GM23338 (cell line): ENCODE results near the gene RASGRP3.

Experiments
- CREB1 ChIP-seq: fragments of 250-450 bp; sonication (Bioruptor Pico); IDR thresholded peaks from 2 replicates; pipeline ENCODE4 v1.5.0; 2020; ENCODE audit warnings: low read depth, mild to moderate bottlenecking, moderate library complexity
- EZH2 ChIP-seq: fragments of 200-600 bp; sonication (generic); IDR thresholded peaks from one replicate; pipeline ENCODE4 v1.8.0; 2017; ENCODE audit warnings: antibody characterized with exemption, mild to moderate bottlenecking, low read depth; ENCODE audit not compliant: unreplicated experiment
- EZH2phosphoT487 ChIP-seq: fragments of 200-600 bp; sonication (generic); IDR thresholded peaks from one replicate; pipeline ENCODE4 v1.8.1; 2018; ENCODE audit warnings: antibody characterized with exemption; ENCODE audit not compliant: unreplicated experiment
- JUNB ChIP-seq: IDR thresholded peaks from one replicate; pipeline ENCODE4 v1.6.1; 2016; ENCODE audit warnings: antibody characterized with exemption; ENCODE audit not compliant: unreplicated experiment
- NANOG ChIP-seq: IDR thresholded peaks from 2 replicates; pipeline ENCODE4 v1.6.1; 2016; ENCODE audit warnings: antibody characterized with exemption, borderline replicate concordance
- POLR2AphosphoS5 ChIP-seq: IDR thresholded peaks from 2 replicates; pipeline ENCODE4 v1.6.1; 2016; ENCODE audit warnings: antibody characterized with exemption, low read depth
- STAT1 ChIP-seq: IDR thresholded peaks from one replicate; pipeline ENCODE4 v1.6.1; 2016; ENCODE audit warnings: antibody characterized with exemption; ENCODE audit not compliant: unreplicated experiment
- ZNF114 ChIP-seq: fragments of 250-450 bp; sonication (Bioruptor Pico); IDR thresholded peaks from 2 replicates; pipeline ENCODE4 v1.5.0; 2020; ENCODE audit warnings: mild to moderate bottlenecking, moderate library complexity
- TF ChIP-seq, protein P1 (sequence below), 2 experiments: fragments of 200-600 bp in 1 of 2; sonication (generic) in 1 of 2; conservative IDR thresholded peaks; 2 replicates each; pipeline versions ENCODE4 v1.5.1 to v1.6.1; 2016 to 2017; ENCODE audit warnings: antibody characterized with exemption in 2 of 2, low read depth in 2 of 2, mild to moderate bottlenecking in 2 of 2, moderate library complexity in 1 of 2
- TF ChIP-seq, protein P2 (sequence below): IDR thresholded peaks from 2 replicates; pipeline ENCODE4 v1.6.1; 2016; ENCODE audit warnings: antibody characterized with exemption
- TF ChIP-seq, protein P3 (sequence below): IDR thresholded peaks from one replicate; pipeline ENCODE4 v1.6.1; 2018; ENCODE audit warnings: antibody characterized with exemption; ENCODE audit not compliant: unreplicated experiment
- TF ChIP-seq, protein P4 (sequence below): fragments of 250-450 bp; sonication (Bioruptor Pico); IDR thresholded peaks from 2 replicates; pipeline ENCODE4 v1.5.0; 2020; ENCODE audit warnings: mild to moderate bottlenecking, moderate library complexity

DNA sequence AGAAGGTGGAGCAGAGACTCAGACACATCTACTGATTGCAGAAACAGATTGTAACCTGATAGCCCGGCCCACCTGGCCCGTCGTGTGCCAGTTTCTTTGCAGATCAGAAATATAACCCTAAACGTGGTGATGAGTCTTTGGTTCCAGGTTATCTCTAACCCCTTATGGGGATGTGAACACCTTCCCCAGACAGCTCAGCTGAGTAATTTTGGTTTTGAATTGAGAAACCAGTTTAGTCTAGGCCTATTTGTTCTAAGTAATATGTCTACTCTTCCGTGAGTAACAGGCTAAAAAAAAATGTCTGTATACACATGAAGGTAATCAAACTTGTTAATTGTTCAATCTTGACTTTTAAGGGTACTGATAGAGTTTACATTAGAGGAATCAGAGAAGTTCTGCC, 35.7 kb downstream of the RASGRP3 start:
- TF ChIP-seq, protein P1, sequence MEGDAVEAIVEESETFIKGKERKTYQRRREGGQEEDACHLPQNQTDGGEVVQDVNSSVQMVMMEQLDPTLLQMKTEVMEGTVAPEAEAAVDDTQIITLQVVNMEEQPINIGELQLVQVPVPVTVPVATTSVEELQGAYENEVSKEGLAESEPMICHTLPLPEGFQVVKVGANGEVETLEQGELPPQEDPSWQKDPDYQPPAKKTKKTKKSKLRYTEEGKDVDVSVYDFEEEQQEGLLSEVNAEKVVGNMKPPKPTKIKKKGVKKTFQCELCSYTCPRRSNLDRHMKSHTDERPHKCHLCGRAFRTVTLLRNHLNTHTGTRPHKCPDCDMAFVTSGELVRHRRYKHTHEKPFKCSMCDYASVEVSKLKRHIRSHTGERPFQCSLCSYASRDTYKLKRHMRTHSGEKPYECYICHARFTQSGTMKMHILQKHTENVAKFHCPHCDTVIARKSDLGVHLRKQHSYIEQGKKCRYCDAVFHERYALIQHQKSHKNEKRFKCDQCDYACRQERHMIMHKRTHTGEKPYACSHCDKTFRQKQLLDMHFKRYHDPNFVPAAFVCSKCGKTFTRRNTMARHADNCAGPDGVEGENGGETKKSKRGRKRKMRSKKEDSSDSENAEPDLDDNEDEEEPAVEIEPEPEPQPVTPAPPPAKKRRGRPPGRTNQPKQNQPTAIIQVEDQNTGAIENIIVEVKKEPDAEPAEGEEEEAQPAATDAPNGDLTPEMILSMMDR (conservative IDR thresholded peaks at IDR 0.05; ENCODE audit: low read depth in 2 of 2) = no peak
- no peak for TF ChIP-seq POLR2AphosphoS5
- no peak for TF ChIP-seq EZH2
- TF ChIP-seq, protein P2, sequence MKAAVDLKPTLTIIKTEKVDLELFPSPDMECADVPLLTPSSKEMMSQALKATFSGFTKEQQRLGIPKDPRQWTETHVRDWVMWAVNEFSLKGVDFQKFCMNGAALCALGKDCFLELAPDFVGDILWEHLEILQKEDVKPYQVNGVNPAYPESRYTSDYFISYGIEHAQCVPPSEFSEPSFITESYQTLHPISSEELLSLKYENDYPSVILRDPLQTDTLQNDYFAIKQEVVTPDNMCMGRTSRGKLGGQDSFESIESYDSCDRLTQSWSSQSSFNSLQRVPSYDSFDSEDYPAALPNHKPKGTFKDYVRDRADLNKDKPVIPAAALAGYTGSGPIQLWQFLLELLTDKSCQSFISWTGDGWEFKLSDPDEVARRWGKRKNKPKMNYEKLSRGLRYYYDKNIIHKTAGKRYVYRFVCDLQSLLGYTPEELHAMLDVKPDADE = no peak
- TF ChIP-seq JUNB = no peak
- TF ChIP-seq CREB1 (CRISPR knock-in tag) = no peak
- TF ChIP-seq, protein P3, sequence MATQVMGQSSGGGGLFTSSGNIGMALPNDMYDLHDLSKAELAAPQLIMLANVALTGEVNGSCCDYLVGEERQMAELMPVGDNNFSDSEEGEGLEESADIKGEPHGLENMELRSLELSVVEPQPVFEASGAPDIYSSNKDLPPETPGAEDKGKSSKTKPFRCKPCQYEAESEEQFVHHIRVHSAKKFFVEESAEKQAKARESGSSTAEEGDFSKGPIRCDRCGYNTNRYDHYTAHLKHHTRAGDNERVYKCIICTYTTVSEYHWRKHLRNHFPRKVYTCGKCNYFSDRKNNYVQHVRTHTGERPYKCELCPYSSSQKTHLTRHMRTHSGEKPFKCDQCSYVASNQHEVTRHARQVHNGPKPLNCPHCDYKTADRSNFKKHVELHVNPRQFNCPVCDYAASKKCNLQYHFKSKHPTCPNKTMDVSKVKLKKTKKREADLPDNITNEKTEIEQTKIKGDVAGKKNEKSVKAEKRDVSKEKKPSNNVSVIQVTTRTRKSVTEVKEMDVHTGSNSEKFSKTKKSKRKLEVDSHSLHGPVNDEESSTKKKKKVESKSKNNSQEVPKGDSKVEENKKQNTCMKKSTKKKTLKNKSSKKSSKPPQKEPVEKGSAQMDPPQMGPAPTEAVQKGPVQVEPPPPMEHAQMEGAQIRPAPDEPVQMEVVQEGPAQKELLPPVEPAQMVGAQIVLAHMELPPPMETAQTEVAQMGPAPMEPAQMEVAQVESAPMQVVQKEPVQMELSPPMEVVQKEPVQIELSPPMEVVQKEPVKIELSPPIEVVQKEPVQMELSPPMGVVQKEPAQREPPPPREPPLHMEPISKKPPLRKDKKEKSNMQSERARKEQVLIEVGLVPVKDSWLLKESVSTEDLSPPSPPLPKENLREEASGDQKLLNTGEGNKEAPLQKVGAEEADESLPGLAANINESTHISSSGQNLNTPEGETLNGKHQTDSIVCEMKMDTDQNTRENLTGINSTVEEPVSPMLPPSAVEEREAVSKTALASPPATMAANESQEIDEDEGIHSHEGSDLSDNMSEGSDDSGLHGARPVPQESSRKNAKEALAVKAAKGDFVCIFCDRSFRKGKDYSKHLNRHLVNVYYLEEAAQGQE = no peak
- TF ChIP-seq EZH2phosphoT487 = no peak
- TF ChIP-seq STAT1 = no peak
- TF ChIP-seq NANOG = no peak
- TF ChIP-seq, protein P4, sequence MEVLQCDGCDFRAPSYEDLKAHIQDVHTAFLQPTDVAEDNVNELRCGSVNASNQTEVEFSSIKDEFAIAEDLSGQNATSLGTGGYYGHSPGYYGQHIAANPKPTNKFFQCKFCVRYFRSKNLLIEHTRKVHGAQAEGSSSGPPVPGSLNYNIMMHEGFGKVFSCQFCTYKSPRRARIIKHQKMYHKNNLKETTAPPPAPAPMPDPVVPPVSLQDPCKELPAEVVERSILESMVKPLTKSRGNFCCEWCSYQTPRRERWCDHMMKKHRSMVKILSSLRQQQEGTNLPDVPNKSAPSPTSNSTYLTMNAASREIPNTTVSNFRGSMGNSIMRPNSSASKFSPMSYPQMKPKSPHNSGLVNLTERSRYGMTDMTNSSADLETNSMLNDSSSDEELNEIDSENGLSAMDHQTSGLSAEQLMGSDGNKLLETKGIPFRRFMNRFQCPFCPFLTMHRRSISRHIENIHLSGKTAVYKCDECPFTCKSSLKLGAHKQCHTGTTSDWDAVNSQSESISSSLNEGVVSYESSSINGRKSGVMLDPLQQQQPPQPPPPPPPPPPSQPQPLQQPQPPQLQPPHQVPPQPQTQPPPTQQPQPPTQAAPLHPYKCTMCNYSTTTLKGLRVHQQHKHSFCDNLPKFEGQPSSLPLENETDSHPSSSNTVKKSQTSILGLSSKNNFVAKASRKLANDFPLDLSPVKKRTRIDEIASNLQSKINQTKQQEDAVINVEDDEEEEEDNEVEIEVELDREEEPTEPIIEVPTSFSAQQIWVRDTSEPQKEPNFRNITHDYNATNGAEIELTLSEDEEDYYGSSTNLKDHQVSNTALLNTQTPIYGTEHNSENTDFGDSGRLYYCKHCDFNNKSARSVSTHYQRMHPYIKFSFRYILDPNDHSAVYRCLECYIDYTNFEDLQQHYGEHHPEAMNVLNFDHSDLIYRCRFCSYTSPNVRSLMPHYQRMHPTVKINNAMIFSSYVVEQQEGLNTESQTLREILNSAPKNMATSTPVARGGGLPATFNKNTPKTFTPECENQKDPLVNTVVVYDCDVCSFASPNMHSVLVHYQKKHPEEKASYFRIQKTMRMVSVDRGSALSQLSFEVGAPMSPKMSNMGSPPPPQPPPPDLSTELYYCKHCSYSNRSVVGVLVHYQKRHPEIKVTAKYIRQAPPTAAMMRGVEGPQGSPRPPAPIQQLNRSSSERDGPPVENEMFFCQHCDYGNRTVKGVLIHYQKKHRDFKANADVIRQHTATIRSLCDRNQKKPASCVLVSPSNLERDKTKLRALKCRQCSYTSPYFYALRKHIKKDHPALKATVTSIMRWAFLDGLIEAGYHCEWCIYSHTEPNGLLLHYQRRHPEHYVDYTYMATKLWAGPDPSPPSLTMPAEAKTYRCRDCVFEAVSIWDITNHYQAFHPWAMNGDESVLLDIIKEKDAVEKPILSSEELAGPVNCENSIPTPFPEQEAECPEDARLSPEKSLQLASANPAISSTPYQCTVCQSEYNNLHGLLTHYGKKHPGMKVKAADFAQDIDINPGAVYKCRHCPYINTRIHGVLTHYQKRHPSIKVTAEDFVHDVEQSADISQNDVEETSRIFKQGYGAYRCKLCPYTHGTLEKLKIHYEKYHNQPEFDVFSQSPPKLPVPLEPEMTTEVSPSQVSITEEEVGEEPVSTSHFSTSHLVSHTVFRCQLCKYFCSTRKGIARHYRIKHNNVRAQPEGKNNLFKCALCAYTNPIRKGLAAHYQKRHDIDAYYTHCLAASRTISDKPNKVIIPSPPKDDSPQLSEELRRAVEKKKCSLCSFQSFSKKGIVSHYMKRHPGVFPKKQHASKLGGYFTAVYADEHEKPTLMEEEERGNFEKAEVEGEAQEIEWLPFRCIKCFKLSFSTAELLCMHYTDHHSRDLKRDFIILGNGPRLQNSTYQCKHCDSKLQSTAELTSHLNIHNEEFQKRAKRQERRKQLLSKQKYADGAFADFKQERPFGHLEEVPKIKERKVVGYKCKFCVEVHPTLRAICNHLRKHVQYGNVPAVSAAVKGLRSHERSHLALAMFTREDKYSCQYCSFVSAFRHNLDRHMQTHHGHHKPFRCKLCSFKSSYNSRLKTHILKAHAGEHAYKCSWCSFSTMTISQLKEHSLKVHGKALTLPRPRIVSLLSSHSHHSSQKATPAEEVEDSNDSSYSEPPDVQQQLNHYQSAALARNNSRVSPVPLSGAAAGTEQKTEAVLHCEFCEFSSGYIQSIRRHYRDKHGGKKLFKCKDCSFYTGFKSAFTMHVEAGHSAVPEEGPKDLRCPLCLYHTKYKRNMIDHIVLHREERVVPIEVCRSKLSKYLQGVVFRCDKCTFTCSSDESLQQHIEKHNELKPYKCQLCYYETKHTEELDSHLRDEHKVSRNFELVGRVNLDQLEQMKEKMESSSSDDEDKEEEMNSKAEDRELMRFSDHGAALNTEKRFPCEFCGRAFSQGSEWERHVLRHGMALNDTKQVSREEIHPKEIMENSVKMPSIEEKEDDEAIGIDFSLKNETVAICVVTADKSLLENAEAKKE (CRISPR knock-in tag) = no peak
- no peak for TF ChIP-seq ZNF114 (CRISPR knock-in tag)
